Skeletal muscle cell (primary cell): ENCODE measurements around the gene SPN.
"Not testable (repeated sequence)": the region's sequence is repeated elsewhere in the genome, so short reads cannot be mapped to it uniquely, and the experiment has no call there.

ENCODE experiments used
- DNase-seq: peaks from one replicate; pipeline ENCODE4 v3.0.0-alpha.2; 2010; ENCODE audit warnings: low read depth
- H3K4me3 ChIP-seq: 2 replicates; pipeline ENCODE4 v1.5.1; 2011; ENCODE audit warnings: low read depth, mild to moderate bottlenecking, control low read depth, low read length, moderate library complexity

The SPN gene

GRCh38 chr16:29698484-29699323, 35.7 kb downstream of the SPN start:
- DNase-seq = no peak
- H3K4me3 ChIP-seq = no peak overlapping the region

GRCh38 chr16:29699324-29700219, 36.5 kb downstream of the SPN start:
- DNase-seq = no peak
- no peak overlapping the region for H3K4me3 ChIP-seq

GRCh38 chr16:29700253-29700987, 37.4 kb downstream of the SPN start:
- DNase-seq = peak; percentile 48
- no peak overlapping the region for H3K4me3 ChIP-seq

GRCh38 chr16:29701214-29701555, 38.1 kb downstream of the SPN start:
- H3K4me3 ChIP-seq = no peak overlapping the region
- no peak for DNase-seq

GRCh38 chr16:29702269-29702668, 39.2 kb downstream of the SPN start:
- no peak for DNase-seq
- H3K4me3 ChIP-seq = no peak overlapping the region

- no peak for DNase-seq
- H3K4me3 ChIP-seq = no peak overlapping the region
Measured at GRCh38 chr16:29705030-29705429, 42.0 kb downstream of the SPN start.

GRCh38 chr16:29707160-29707559, 44.1 kb downstream of the SPN start:
- not testable (repeated sequence) for H3K4me3 ChIP-seq, DNase-seq

GRCh38 chr16:29708917-29709600, 46.0 kb downstream of the SPN start:
- DNase-seq = no peak
- H3K4me3 ChIP-seq = no peak overlapping the region

GRCh38 chr16:29709657-29710056, 46.6 kb downstream of the SPN start:
- not testable (repeated sequence) for DNase-seq, H3K4me3 ChIP-seq

- no peak overlapping the region for H3K4me3 ChIP-seq
- DNase-seq = peak; percentile 31
Measured at GRCh38 chr16:29710227-29711219, 47.5 kb downstream of the SPN start.

- DNase-seq = no peak
- no peak overlapping the region for H3K4me3 ChIP-seq
Measured at GRCh38 chr16:29712809-29713208, 49.8 kb downstream of the SPN start.

GRCh38 chr16:29714396-29714795, 51.3 kb downstream of the SPN start:
- DNase-seq = no peak
- H3K4me3 ChIP-seq = no peak overlapping the region

GRCh38 chr16:29714972-29715371, 51.9 kb downstream of the SPN start:
- H3K4me3 ChIP-seq = no peak overlapping the region
- no peak for DNase-seq

GRCh38 chr16:29717113-29717512, 54.1 kb downstream of the SPN start:
- no peak for DNase-seq

GRCh38 chr16:29719063-29719462, 56.0 kb downstream of the SPN start:
- no peak for DNase-seq
- no peak overlapping the region for H3K4me3 ChIP-seq

More at GRCh38 chr16:29717113-29717512, 54.1 kb downstream of the SPN start:
- H3K4me3 ChIP-seq = no peak overlapping the region
